ENCODE results near the gene CNTNAP2. TPM values are rescaled to one million over a fixed set of nuclear protein-coding genes. Genes with fewer than 3 reads are reported as not detected.

The CNTNAP2 gene
- total and polyA plus RNA-seq, 4 experiments from 2014 or later, result 0.19 to 0.50 (median 0.20) TPM; not detected in 1

GRCh38 chr7:147483634-147484292 lies 1367.2 kb downstream of the CNTNAP2 start:
- DNase-seq, result no peak
- Mint-ChIP-seq H3K27me3 (no peaks in the 10 kb centered on the region), H3K4me3 (no peak overlapping the region), H3K27ac (no peak overlapping the region), H3K9me3 (peaks cover 0 to 14% (median 4%) of the 10 kb centered on the region in 8 donors), H3K4me1 (no peaks in the 10 kb centered on the region), H3K36me3 (no peaks in the 10 kb centered on the region)
- no peak overlapping the region for H3K27ac ChIP-seq (ENCODE audit: low read depth, low read length)
- H3K9me3 ChIP-seq (ENCODE audit: control insufficient read depth in 1 of 2, low read length in 2 of 2), result no peaks in the 10 kb centered on the region
- POLR2A ChIA-PET (ENCODE audit: partially characterized antibody), result no interaction called here
- no peak overlapping the region for H3K4me3 ChIP-seq (ENCODE audit: low read length in 2 of 2)
- H3K36me3 ChIP-seq (ENCODE audit: insufficient read depth, low read length), result no peaks in the 10 kb centered on the region
- H3K27me3 ChIP-seq (ENCODE audit: insufficient read depth, low read length), result no peaks in the 10 kb centered on the region
- H3K4me1 ChIP-seq (ENCODE audit: insufficient read depth, low read length), result no peaks in the 10 kb centered on the region
- intact Hi-C loops (cut with micrococcal nuclease), result no loop called here
- CTCF ChIA-PET (ENCODE audit: partially characterized antibody), result no interaction called here

- Histone ChIP-seq H3K9me3 (ENCODE audit: control insufficient read depth in 1 of 2, low read length in 2 of 2) (no peaks in the 10 kb centered on the region), H3K27me3 (ENCODE audit: insufficient read depth, low read length) (no peaks in the 10 kb centered on the region), H3K4me3 (ENCODE audit: low read length in 2 of 2) (no peak overlapping the region), H3K36me3 (ENCODE audit: insufficient read depth, low read length) (no peaks in the 10 kb centered on the region), H3K27ac (ENCODE audit: low read depth, low read length) (no peak overlapping the region), H3K4me1 (ENCODE audit: insufficient read depth, low read length) (no peaks in the 10 kb centered on the region)
- CTCF ChIA-PET (ENCODE audit: partially characterized antibody), result no interaction called here
- Mint-ChIP-seq H3K4me3 (no peak overlapping the region), H3K4me1 (no peaks in the 10 kb centered on the region), H3K27me3 (no peaks in the 10 kb centered on the region), H3K36me3 (no peaks in the 10 kb centered on the region), H3K9me3 (peaks cover 0 to 12% (median 4%) of the 10 kb centered on the region in 8 donors), H3K27ac (no peak overlapping the region)
- no peak for DNase-seq
- intact Hi-C loops (cut with micrococcal nuclease), result no loop called here
- POLR2A ChIA-PET (ENCODE audit: partially characterized antibody), result no interaction called here
Measured at GRCh38 chr7:147485660-147486210, 1369.1 kb downstream of the CNTNAP2 start.

- no peak overlapping the region for H3K27ac ChIP-seq (ENCODE audit: low read depth, low read length)
- H3K36me3 ChIP-seq (ENCODE audit: insufficient read depth, low read length), result no peaks in the 10 kb centered on the region
- DNase-seq, result no peak
- Mint-ChIP-seq H3K9me3 (peaks cover 2 to 8% (median 5%) of the 10 kb centered on the region in 8 donors), H3K4me3 (no peak overlapping the region), H3K27ac (no peak overlapping the region), H3K36me3 (no peaks in the 10 kb centered on the region), H3K4me1 (no peaks in the 10 kb centered on the region), H3K27me3 (no peaks in the 10 kb centered on the region)
- intact Hi-C loops (cut with micrococcal nuclease), result no loop called here
- H3K9me3 ChIP-seq (ENCODE audit: control insufficient read depth in 1 of 2, low read length in 2 of 2), result no peaks in the 10 kb centered on the region
- CTCF ChIA-PET (ENCODE audit: partially characterized antibody), result no interaction called here
- H3K4me3 ChIP-seq (ENCODE audit: low read length in 2 of 2), result no peak overlapping the region
- POLR2A ChIA-PET (ENCODE audit: partially characterized antibody), result no interaction called here
- no peaks in the 10 kb centered on the region for H3K27me3 ChIP-seq (ENCODE audit: insufficient read depth, low read length)
- H3K4me1 ChIP-seq (ENCODE audit: insufficient read depth, low read length), result no peaks in the 10 kb centered on the region
Measured at GRCh38 chr7:147492606-147493005, 1376.0 kb downstream of the CNTNAP2 start.

- POLR2A ChIA-PET (ENCODE audit: partially characterized antibody), result no interaction called here
- intact Hi-C loops (cut with micrococcal nuclease), result no loop called here
Measured at GRCh38 chr7:147496209-147496608, 1379.6 kb downstream of the CNTNAP2 start.

GRCh38 chr7:147497246-147497645 lies 1380.6 kb downstream of the CNTNAP2 start:
- CTCF ChIA-PET (ENCODE audit: partially characterized antibody), result no interaction called here
- no peak overlapping the region for H3K27ac Mint-ChIP-seq
- H3K36me3 Mint-ChIP-seq, result no peaks in the 10 kb centered on the region
- POLR2A ChIA-PET (ENCODE audit: partially characterized antibody), result no interaction called here
- intact Hi-C loops (cut with micrococcal nuclease), result no loop called here
- Histone ChIP-seq H3K36me3 (ENCODE audit: insufficient read depth, low read length) (no peaks in the 10 kb centered on the region), H3K27me3 (ENCODE audit: insufficient read depth, low read length) (no peaks in the 10 kb centered on the region), H3K4me1 (ENCODE audit: insufficient read depth, low read length) (no peaks in the 10 kb centered on the region), H3K4me3 (ENCODE audit: low read length in 2 of 2) (no peak overlapping the region), H3K27ac (ENCODE audit: low read depth, low read length) (no peak overlapping the region), H3K9me3 (ENCODE audit: control insufficient read depth in 1 of 2, low read length in 2 of 2) (peaks cover 0 to 4% of the 10 kb centered on the region in 2 donors)
- DNase-seq, result no peak
- H3K4me3 Mint-ChIP-seq, result no peak overlapping the region
- H3K27me3 Mint-ChIP-seq, result no peaks in the 10 kb centered on the region
- no peaks in the 10 kb centered on the region for H3K4me1 Mint-ChIP-seq
- peaks cover 0 to 7% (median 1%) of the 10 kb centered on the region in 8 donors for H3K9me3 Mint-ChIP-seq

More at GRCh38 chr7:147496209-147496608, 1379.6 kb downstream of the CNTNAP2 start:
- Mint-ChIP-seq H3K9me3 (peaks cover 0 to 7% (median 4%) of the 10 kb centered on the region in 8 donors), H3K36me3 (no peaks in the 10 kb centered on the region), H3K4me1 (no peaks in the 10 kb centered on the region), H3K4me3 (no peak overlapping the region), H3K27ac (no peak overlapping the region), H3K27me3 (no peaks in the 10 kb centered on the region)
- CTCF ChIA-PET (ENCODE audit: partially characterized antibody), result no interaction called here
- Histone ChIP-seq H3K4me1 (ENCODE audit: insufficient read depth, low read length) (no peaks in the 10 kb centered on the region), H3K27ac (ENCODE audit: low read depth, low read length) (no peak overlapping the region), H3K9me3 (ENCODE audit: control insufficient read depth in 1 of 2, low read length in 2 of 2) (peaks cover 0 to 4% of the 10 kb centered on the region in 2 donors), H3K27me3 (ENCODE audit: insufficient read depth, low read length) (no peaks in the 10 kb centered on the region), H3K4me3 (ENCODE audit: low read length in 2 of 2) (no peak overlapping the region), H3K36me3 (ENCODE audit: insufficient read depth, low read length) (no peaks in the 10 kb centered on the region)
- no peak for DNase-seq

GRCh38 chr7:147498081-147498480 lies 1381.5 kb downstream of the CNTNAP2 start:
- Histone ChIP-seq H3K27ac (ENCODE audit: low read depth, low read length) (no peak overlapping the region), H3K4me1 (ENCODE audit: insufficient read depth, low read length) (no peaks in the 10 kb centered on the region), H3K27me3 (ENCODE audit: insufficient read depth, low read length) (no peaks in the 10 kb centered on the region), H3K9me3 (ENCODE audit: control insufficient read depth in 1 of 2, low read length in 2 of 2) (peaks cover 0 to 4% of the 10 kb centered on the region in 2 donors), H3K4me3 (ENCODE audit: low read length in 2 of 2) (no peak overlapping the region), H3K36me3 (ENCODE audit: insufficient read depth, low read length) (no peaks in the 10 kb centered on the region)
- intact Hi-C loops (cut with micrococcal nuclease), result no loop called here
- no peak overlapping the region for H3K27ac Mint-ChIP-seq
- DNase-seq, result no peak
- H3K4me3 Mint-ChIP-seq, result no peak overlapping the region
- ChIA-PET POLR2A (ENCODE audit: partially characterized antibody) (no interaction called here), CTCF (ENCODE audit: partially characterized antibody) (no interaction called here)
- no peaks in the 10 kb centered on the region for H3K4me1 Mint-ChIP-seq
- no peaks in the 10 kb centered on the region for H3K36me3 Mint-ChIP-seq
- H3K27me3 Mint-ChIP-seq, result no peaks in the 10 kb centered on the region
- H3K9me3 Mint-ChIP-seq, result peaks cover 0 to 7% (median under 1%) of the 10 kb centered on the region in 8 donors

- Histone ChIP-seq H3K36me3 (ENCODE audit: insufficient read depth, low read length) (no peaks in the 10 kb centered on the region), H3K9me3 (ENCODE audit: control insufficient read depth in 1 of 2, low read length in 2 of 2) (no peaks in the 10 kb centered on the region), H3K4me1 (ENCODE audit: insufficient read depth, low read length) (no peaks in the 10 kb centered on the region), H3K27ac (ENCODE audit: low read depth, low read length) (no peak overlapping the region), H3K4me3 (ENCODE audit: low read length in 2 of 2) (no peak overlapping the region), H3K27me3 (ENCODE audit: insufficient read depth, low read length) (no peaks in the 10 kb centered on the region)
- ChIA-PET POLR2A (ENCODE audit: partially characterized antibody) (no interaction called here), CTCF (ENCODE audit: partially characterized antibody) (no interaction called here)
- DNase-seq, result no peak
- H3K36me3 Mint-ChIP-seq, result no peaks in the 10 kb centered on the region
- intact Hi-C loops (cut with micrococcal nuclease), result no loop called here
- H3K27me3 Mint-ChIP-seq, result no peaks in the 10 kb centered on the region
- H3K4me3 Mint-ChIP-seq, result no peak overlapping the region
- no peaks in the 10 kb centered on the region for H3K4me1 Mint-ChIP-seq
- peaks cover 0 to 12% (median 5%) of the 10 kb centered on the region in 8 donors for H3K9me3 Mint-ChIP-seq
- H3K27ac Mint-ChIP-seq, result no peak overlapping the region
Measured at GRCh38 chr7:147509035-147509501, 1392.5 kb downstream of the CNTNAP2 start.
